H1 (cell line): ENCODE measurements around the gene ZBTB47. TPM values are rescaled to one million over a fixed set of nuclear protein-coding genes. Genes with fewer than 3 reads are reported as not detected.

Experiments
- CTCF ChIA-PET: fragments of 300-600 bp; sonication (Branson Sonifier 250); formaldehyde crosslinking; loops from one replicate; lab custom pipeline; 2021; ENCODE audit not compliant: partially characterized antibody; lab: Charles Lee
- POLR2A ChIA-PET: fragments of 300-600 bp; sonication (Branson Sonifier 250); formaldehyde crosslinking; loops from one replicate; lab custom pipeline; 2021; ENCODE audit warnings: inconsistent platforms; ENCODE audit not compliant: partially characterized antibody; lab: Charles Lee
- DNase-seq, 2 experiments: peaks; one replicate each; pipeline versions ENCODE4 v3.0.0 to v3.0.0-alpha.2; 2010 to 2022; ENCODE audit warnings: low spot score in 2 of 2, low read depth in 1 of 2, mixed read lengths in 1 of 2
- FAIRE-seq: peaks from 2 replicates; lab custom pipeline; 2011; peaks lifted over from hg19 to GRCh38; lab: Jason Lieb, UNC
- H2AFZ ChIP-seq: 2 replicates; pipeline ENCODE4 v1.8.1; 2012; ENCODE audit warnings: low read length, inconsistent platforms
- H2AK5ac ChIP-seq: 2 replicates; pipeline ENCODE4 v1.6.1; 2013; ENCODE audit warnings: low read depth, low read length
- H2BK120ac ChIP-seq: replicated peaks from 2 replicates; pipeline ENCODE3; 2013; ENCODE audit warnings: low read depth, low read length, inconsistent platforms
- H2BK12ac ChIP-seq: 2 replicates; pipeline ENCODE4 v1.6.1; 2013; ENCODE audit warnings: low read depth, low read length
- H2BK15ac ChIP-seq: 2 replicates; pipeline ENCODE4 v1.6.1; 2013; ENCODE audit warnings: low read length
- H2BK20ac ChIP-seq: 2 replicates; pipeline ENCODE4 v1.6.1; 2013; ENCODE audit warnings: low read length
- H2BK5ac ChIP-seq: 2 replicates; pipeline ENCODE4 v1.6.1; 2013; ENCODE audit warnings: low read depth, low read length
- H3K14ac ChIP-seq: 2 replicates; pipeline ENCODE4 v1.6.1; 2013; ENCODE audit warnings: inconsistent platforms; ENCODE audit not compliant: insufficient read length
- H3K18ac ChIP-seq: 2 replicates; pipeline ENCODE4 v1.6.1; 2013; ENCODE audit warnings: low read length; ENCODE audit errors: extremely low read depth
- H3K23ac ChIP-seq: 2 replicates; pipeline ENCODE4 v1.6.1; 2013; ENCODE audit warnings: inconsistent platforms; ENCODE audit not compliant: insufficient read length
- H3K23me2 ChIP-seq: 2 replicates; pipeline ENCODE4 v1.6.1; 2013; ENCODE audit warnings: low read depth, low read length
- H3K27ac ChIP-seq: 2 replicates; pipeline ENCODE4 v1.6.1; 2011; ENCODE audit warnings: low read depth, low read length, inconsistent platforms
- H3K27me3 ChIP-seq, 4 experiments: replicated peaks in 1 of 4; 1 replicate in 1 of 4; 2 replicates in 3 of 4; pipeline versions ENCODE4 v1.6.1 to v1.8.1; 2011 to 2013; ENCODE audit warnings: low read length in 3 of 4, mild to moderate bottlenecking in 3 of 4, inconsistent platforms in 2 of 4, mixed read lengths in 2 of 4, moderate library complexity in 1 of 4; ENCODE audit not compliant: control insufficient read depth in 3 of 4, insufficient read depth in 3 of 4; ENCODE audit errors: extremely low read depth in 1 of 4
- H3K36me3 ChIP-seq, 4 experiments: 2 replicates each; pipeline versions ENCODE4 v1.6.1 to v1.8.1; 2011 to 2013; ENCODE audit warnings: mild to moderate bottlenecking in 4 of 4, low read length in 3 of 4, moderate library complexity in 2 of 4, control low read depth in 1 of 4, inconsistent platforms in 1 of 4; ENCODE audit not compliant: insufficient read depth in 4 of 4, control insufficient read depth in 2 of 4
- H3K4ac ChIP-seq: replicated peaks from 2 replicates; pipeline ENCODE3; 2013; ENCODE audit warnings: low read length, low read depth, mixed read lengths, inconsistent platforms; ENCODE audit not compliant: insufficient read length
- H3K4me1 ChIP-seq, 4 experiments: replicated peaks in 1 of 4; 1 replicate in 1 of 4; 2 replicates in 3 of 4; pipeline versions ENCODE4 v1.6.1 to v1.8.1; 2011 to 2013; ENCODE audit warnings: low read length in 3 of 4, inconsistent platforms in 2 of 4, mixed read lengths in 1 of 4; ENCODE audit not compliant: insufficient read depth in 4 of 4, control insufficient read depth in 3 of 4
- H3K4me2 ChIP-seq, 2 experiments: 2 replicates each; pipeline versions ENCODE4 v1.6.1 to v1.8.1; 2011 to 2013; ENCODE audit warnings: low read depth in 2 of 2, low read length in 2 of 2, control low read depth in 1 of 2, inconsistent platforms in 1 of 2, mild to moderate bottlenecking in 1 of 2; ENCODE audit not compliant: insufficient read depth in 1 of 2
- H3K4me3 ChIP-seq, 4 experiments: fragments of 200-600, 300-600 bp in 1 of 4; sonication (generic), shearing (Covaris generic), sonication (Bioruptor Twin) in 1 of 4; 2 replicates each; pipeline versions ENCODE4 v1.5.1 to v1.8.1; 2011 to 2016; ENCODE audit warnings: low read length in 4 of 4, low read depth in 3 of 4, control low read depth in 2 of 4, inconsistent platforms in 2 of 4, mild to moderate bottlenecking in 2 of 4, mixed read lengths in 1 of 4, moderate library complexity in 1 of 4; ENCODE audit not compliant: insufficient read depth in 2 of 4; ENCODE audit errors: extremely low read depth in 1 of 4
- H3K56ac ChIP-seq: replicated peaks from 2 replicates; pipeline ENCODE3; 2013; ENCODE audit warnings: low read depth, mild to moderate bottlenecking, mixed read lengths, low read length, inconsistent platforms; ENCODE audit not compliant: insufficient read length
- H3K79me1 ChIP-seq: 2 replicates; pipeline ENCODE4 v1.6.1; 2013; ENCODE audit warnings: low read depth, low read length, control low read depth
- H3K79me2 ChIP-seq, 2 experiments: 2 replicates each; pipeline versions ENCODE4 v1.6.1 to v1.8.1; 2012 to 2013; ENCODE audit warnings: low read length in 2 of 2, mild to moderate bottlenecking in 2 of 2, inconsistent platforms in 1 of 2; ENCODE audit not compliant: insufficient read depth in 2 of 2, control insufficient read depth in 1 of 2
- H3K9ac ChIP-seq, 4 experiments: replicated peaks in 1 of 4; 1 replicate in 1 of 4; 2 replicates in 3 of 4; pipeline versions ENCODE4 v1.6.1 to v1.8.1; 2011 to 2013; ENCODE audit warnings: low read depth in 3 of 4, low read length in 3 of 4, control low read depth in 2 of 4, mild to moderate bottlenecking in 2 of 4, moderate library complexity in 2 of 4, inconsistent platforms in 1 of 4; ENCODE audit errors: extremely low read depth in 1 of 4
- H3K9me3 ChIP-seq, 2 experiments: 2 replicates each; pipeline versions ENCODE4 v1.6.1 to v1.8.1; 2012 to 2013; ENCODE audit warnings: mild to moderate bottlenecking in 2 of 2, moderate library complexity in 2 of 2, control low read depth in 1 of 2, inconsistent platforms in 1 of 2, low read depth in 1 of 2, low read length in 1 of 2, mixed read lengths in 1 of 2; ENCODE audit not compliant: insufficient read depth in 2 of 2
- H4K20me1 ChIP-seq, 2 experiments: replicated peaks in 1 of 2; 2 replicates each; pipeline versions ENCODE3 to v1.8.1; 2011 to 2013; ENCODE audit warnings: inconsistent platforms in 2 of 2, low read length in 2 of 2, mild to moderate bottlenecking in 1 of 2; ENCODE audit not compliant: insufficient read depth in 2 of 2, control insufficient read depth in 1 of 2
- H4K5ac ChIP-seq: 2 replicates; pipeline ENCODE4 v1.6.1; 2013; ENCODE audit warnings: low read length, low read depth, mixed read lengths, inconsistent platforms; ENCODE audit not compliant: insufficient read length
- H4K8ac ChIP-seq: 2 replicates; pipeline ENCODE4 v1.8.0; 2013; ENCODE audit warnings: mild to moderate bottlenecking, moderate library complexity, low read length, inconsistent platforms; ENCODE audit not compliant: insufficient read depth; ENCODE audit errors: extremely low read depth
- H4K91ac ChIP-seq: replicated peaks from 2 replicates; pipeline ENCODE3; 2013; ENCODE audit warnings: low read length, mixed read lengths, inconsistent platforms; ENCODE audit not compliant: insufficient read length
- CHD1 ChIP-seq: IDR thresholded peaks from 2 replicates; pipeline ENCODE4 v1.6.1; 2012; ENCODE audit warnings: low read depth, low read length, improper control_type of control experiment
- EP300 ChIP-seq, 2 experiments: IDR thresholded peaks; 1 replicate in 1 of 2; 2 replicates in 1 of 2; pipeline ENCODE4 v1.6.1; 2011 to 2012; ENCODE audit warnings: low read depth in 2 of 2, low read length in 2 of 2, mild to moderate bottlenecking in 2 of 2, borderline replicate concordance in 1 of 2, inconsistent platforms in 1 of 2, moderate library complexity in 1 of 2
- JUN ChIP-seq: IDR thresholded peaks from 2 replicates; pipeline ENCODE4 v1.6.1; 2011; ENCODE audit warnings: low read depth, mild to moderate bottlenecking, improper control_type of control experiment, low read length
- KDM4A ChIP-seq: IDR thresholded peaks from one replicate; pipeline ENCODE4 v1.7.1; 2012; ENCODE audit warnings: low read depth, mild to moderate bottlenecking, moderate library complexity, low read length, inconsistent platforms; ENCODE audit not compliant: severe bottlenecking
- TBP ChIP-seq: IDR thresholded peaks from 2 replicates; pipeline ENCODE4 v1.6.1; 2011; ENCODE audit warnings: low read depth, low read length, improper control_type of control experiment
- WGBS, 2 experiments: shearing (Covaris generic) in 1 of 2; methylation state at CpG; one replicate each; pipeline versions ENCODE4 v1.1.6 to v1.1.7; 2013 to 2015; ENCODE audit warnings: low lambda C conversion rate in 2 of 2, mixed read lengths in 2 of 2, inconsistent platforms in 1 of 2, low coverage in 1 of 2, missing lambda C conversion rate in 1 of 2; ENCODE audit not compliant: insufficient replicate concordance in 2 of 2, insufficient coverage in 1 of 2, insufficient read length in 1 of 2; ENCODE audit errors: extremely low coverage in 1 of 2, missing lambda C conversion rate in 1 of 2; 5-methylcytosine and 5-hydroxymethylcytosine counted together
- polyA plus RNA-seq, 7 experiments: library from polyadenylated mRNA; depleted of rRNA in 3 of 7; stranded (reverse) in 5 of 7; unstranded in 2 of 7; fragments of >200 nt in 5 of 7; fragments of 200-250 nt in 2 of 7; gene quantifications; 1 replicate in 5 of 7; 2 replicates in 1 of 7; 4 replicates in 1 of 7; pipeline versions ENCODE4 v1.2.1 to v1.2.3, GENCODE V29; 2011 to 2013; ENCODE audit warnings: missing spikeins in 2 of 7, mixed read lengths in 2 of 7
- total RNA-seq: library from RNA; stranded (reverse); fragmentation: NEBNext Ultra II Directional; extraction: Animal tissue kit (Norgen Biotek cat#: 25700); gene quantifications from 2 replicates; pipeline ENCODE4 v1.2.1, GENCODE V29; 2021

The ZBTB47 gene
- total and polyA plus RNA-seq, 2 of the 8 experiments (the other 6 are each of a cell fraction or from before 2014, with no cell fraction given), result 2.8 to 4.1 TPM

GRCh38 chr3:42680806-42681205 is 27.3 kb downstream of the ZBTB47 start:
- CTCF ChIA-PET, result interaction anchor here (1.0 kb wide), 1 partner anchor 11 kb away, joined by 3 read pairs; no protein-coding TSS in a partner anchor
- FAIRE-seq, result no peak
- TF ChIP-seq JUN (no peak), KDM4A (no peak), TBP (no peak), EP300 (IDR thresholded peaks at IDR 0.05; ENCODE audit: borderline replicate concordance in 1 of 2, low read depth in 2 of 2, low read length in 2 of 2) (no peak), CHD1 (no peak)

More at GRCh38 chr3:42680806-42681205, 27.3 kb downstream of the ZBTB47 start:
- no peaks in the 10 kb centered on the region; a peak in 1 of 7 replicates for H3K27me3 ChIP-seq
- H3K23me2 ChIP-seq, result no peaks in the 10 kb centered on the region
- 87% methylated on average over 4 of the region's 4 CpGs; no CpG with 5 or more reads in 1 of the 2 experiments for WGBS, 2 experiments
- peaks cover 0 to 4% of the 10 kb centered on the region in 2 experiments; a peak in 1 of 4 replicates for H3K9me3 ChIP-seq
- no peak overlapping the region for H3K4me2 ChIP-seq
- no peak overlapping the region for H2BK12ac ChIP-seq
- H3K27ac ChIP-seq, result no peak overlapping the region
- H3K18ac ChIP-seq, result no peak overlapping the region
- no peaks in the 10 kb centered on the region for H3K36me3 ChIP-seq
- H2BK5ac ChIP-seq, result no peak overlapping the region
- no peaks in the 10 kb centered on the region for H3K79me2 ChIP-seq
- no peak overlapping the region for H2BK20ac ChIP-seq
- H3K79me1 ChIP-seq, result no peaks in the 10 kb centered on the region
- no peak overlapping the region for H3K14ac ChIP-seq
- no peak overlapping the region for H4K8ac ChIP-seq
- no peak overlapping the region for H2AFZ ChIP-seq
- H3K4me1 ChIP-seq, result no peaks in the 10 kb centered on the region; a peak in 1 of 7 replicates
- H4K91ac ChIP-seq, result no peak overlapping the region
- H3K56ac ChIP-seq, result no peak overlapping the region
- H4K20me1 ChIP-seq, result no peaks in the 10 kb centered on the region
- H2BK120ac ChIP-seq, result no peak overlapping the region
- H2AK5ac ChIP-seq, result no peak overlapping the region
- no peak overlapping the region for H4K5ac ChIP-seq
- no peak for DNase-seq
- no peak overlapping the region for H3K9ac ChIP-seq
- POLR2A ChIA-PET, result interaction anchor here (0.8 kb wide), 1 partner anchor 35 kb away, joined by 3 read pairs; no protein-coding TSS in a partner anchor
- H3K4me3 ChIP-seq, result no peak overlapping the region
- no peak overlapping the region for H2BK15ac ChIP-seq
- no peak overlapping the region for H3K4ac ChIP-seq
- H3K23ac ChIP-seq, result no peak overlapping the region
